Kidney tubule cell (primary cell): ENCODE data around the gene EEFSEC.

ENCODE experiments used
- DNase-seq: peaks from one replicate; pipeline ENCODE4 v3.0.0-alpha.2; 2018; ENCODE audit warnings: low spot score

EEFSEC gene

DNA sequence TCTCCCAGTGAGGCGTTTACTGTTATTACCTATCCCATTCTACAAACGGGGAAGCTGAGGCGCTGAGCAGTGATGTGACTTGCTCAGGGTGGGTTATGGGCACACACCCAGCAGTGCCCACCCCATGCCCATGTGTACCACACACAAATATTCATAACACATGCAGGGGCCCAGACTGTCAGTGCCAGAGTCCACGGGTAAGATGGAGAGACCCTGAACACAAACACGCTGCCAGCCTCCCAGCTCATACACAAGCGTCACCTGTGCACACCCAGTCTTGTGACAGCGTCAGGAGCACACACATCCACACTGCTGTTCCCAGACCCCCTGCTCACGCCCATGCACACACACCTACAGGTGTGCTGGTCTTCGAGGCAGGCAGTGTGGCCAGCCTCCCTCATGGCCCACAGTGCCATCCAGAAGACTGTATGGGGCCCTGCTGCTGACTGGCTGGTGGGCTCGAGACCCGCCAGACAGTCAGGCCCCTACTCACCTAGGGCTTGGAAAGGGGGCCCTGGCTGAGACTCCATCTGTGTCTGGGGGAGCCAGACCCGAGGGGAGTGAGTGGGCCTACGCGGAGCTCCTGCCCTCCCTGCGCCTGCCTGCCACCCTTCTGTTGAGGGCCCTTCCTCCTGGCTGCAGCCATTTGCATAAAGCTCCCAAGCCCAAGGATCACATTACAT is 274.0 kb downstream of the EEFSEC start:
- no peak for DNase-seq

DNA sequence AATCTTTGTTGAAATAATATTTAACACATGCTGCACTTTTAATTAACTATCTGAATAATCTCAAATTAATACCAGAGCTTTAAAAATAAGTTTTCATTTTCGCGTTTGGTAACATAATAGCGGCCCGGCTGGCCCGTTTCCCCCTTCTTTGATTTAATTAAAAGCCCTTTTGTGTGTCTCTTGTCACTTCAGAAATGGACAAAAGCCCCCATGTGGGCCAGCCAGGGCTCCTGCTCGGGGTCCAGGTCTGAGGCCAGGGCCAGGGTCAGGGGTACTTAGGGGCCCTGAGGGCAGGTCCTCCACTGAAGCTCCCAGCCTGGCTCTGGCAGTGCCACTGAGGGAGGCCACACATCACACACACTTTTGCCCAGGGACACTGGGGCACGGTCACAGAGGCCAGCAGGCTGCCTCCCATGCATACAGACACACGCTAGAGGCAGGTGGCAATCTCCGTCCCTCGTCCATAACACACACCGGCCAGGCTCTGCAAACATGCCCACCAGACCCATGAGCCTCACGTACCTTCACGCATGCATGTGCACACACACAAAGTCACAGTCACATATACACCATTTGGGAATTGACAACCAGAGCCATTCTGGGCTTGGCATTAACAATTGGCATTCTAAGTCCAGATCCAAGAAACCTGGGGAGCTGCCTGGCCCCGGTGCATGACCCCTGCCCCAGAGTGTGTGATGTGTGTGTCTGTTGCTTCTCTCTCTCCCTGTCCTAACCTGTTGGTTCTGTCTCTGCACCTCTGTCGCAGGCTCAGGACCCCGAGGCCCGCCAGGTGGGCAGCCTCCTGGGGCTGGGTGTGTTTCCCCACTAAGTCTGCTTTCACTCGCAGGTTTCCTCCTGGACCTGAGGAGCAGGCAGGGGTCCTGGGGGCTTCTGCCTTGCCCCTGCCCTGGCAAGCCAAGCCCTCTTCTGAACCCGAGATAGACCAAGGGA is 274.9 kb downstream of the EEFSEC start:
- DNase-seq, result no peak

DNA sequence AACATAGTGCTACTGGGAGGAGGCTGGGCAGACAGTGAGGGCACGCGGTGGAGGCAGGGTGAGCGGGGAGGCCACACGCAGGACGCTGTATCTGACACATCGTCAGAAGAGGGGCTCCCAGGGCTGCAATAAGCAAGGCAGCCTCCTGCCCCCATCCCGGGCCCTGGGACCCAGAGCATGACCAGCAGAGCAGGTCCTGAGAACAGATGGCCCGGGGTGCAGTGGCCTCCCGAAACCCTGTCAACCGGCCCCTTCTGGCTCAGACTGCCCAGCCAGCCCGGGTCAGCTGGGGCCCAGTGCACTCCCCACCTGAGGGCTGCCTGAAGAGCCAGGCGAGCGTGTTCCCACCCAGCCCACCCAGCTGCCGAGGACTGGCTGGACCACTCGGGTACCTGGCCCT is 276.0 kb downstream of the EEFSEC start:
- DNase-seq, result no peak

DNA sequence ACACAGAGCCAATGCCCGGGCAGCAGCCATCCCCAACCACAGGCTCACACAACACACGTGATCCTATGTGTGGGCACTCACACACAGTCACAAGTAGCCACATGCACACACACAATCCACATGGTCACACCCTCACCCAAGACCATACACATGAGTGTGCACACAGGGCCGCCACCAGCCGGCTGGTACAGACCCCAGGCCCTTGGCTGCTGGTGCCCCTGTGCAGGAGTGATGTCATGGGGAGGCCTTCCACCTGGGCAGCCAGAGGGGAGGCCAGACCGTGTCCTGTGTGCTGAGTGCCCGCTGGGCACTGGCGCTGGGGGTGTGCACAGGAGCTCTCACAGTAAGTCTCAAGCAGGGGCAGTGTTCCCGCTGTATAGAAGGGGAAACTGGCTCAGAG is 276.5 kb downstream of the EEFSEC start:
- DNase-seq, result no peak

DNA sequence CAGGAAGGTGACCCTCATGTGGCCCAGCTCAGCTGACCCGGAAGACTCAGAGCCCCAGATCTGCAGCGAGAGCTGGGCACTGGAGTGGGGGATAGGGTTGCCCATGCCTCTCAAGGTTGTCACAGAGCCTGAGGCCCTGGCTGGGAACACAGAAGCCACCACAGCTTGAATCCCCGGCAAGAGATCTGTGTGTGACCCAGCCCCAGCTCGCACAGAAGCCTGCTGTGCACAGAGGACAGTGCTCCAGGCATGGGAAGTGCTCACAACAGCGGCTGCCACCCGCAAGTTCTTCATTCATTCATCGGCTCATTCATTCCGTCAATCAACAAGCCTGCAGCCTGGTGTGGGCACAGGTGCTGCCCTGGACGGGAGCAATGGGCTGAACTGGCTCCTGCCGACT is 277.0 kb downstream of the EEFSEC start:
- no peak for DNase-seq

DNA sequence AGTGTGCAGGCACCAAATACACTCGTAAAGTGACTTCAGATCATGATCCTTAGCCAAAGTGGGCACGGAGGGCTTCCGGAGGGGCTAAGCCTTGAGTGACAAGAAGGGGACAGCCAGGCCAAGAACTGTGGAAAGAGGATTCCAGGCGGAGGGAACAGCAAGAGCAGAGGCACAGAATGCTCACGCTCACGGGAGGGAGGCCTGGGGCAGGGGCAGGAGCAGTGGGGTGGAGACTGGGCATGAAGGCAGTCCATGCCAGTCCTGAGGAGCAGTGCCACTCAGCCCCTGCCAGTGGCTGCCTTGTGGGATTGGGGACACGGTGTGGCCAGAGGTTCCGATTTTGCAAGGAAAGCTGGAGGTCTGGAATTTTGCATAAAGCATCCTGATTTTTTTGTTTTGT is 277.4 kb downstream of the EEFSEC start:
- no peak for DNase-seq

DNA sequence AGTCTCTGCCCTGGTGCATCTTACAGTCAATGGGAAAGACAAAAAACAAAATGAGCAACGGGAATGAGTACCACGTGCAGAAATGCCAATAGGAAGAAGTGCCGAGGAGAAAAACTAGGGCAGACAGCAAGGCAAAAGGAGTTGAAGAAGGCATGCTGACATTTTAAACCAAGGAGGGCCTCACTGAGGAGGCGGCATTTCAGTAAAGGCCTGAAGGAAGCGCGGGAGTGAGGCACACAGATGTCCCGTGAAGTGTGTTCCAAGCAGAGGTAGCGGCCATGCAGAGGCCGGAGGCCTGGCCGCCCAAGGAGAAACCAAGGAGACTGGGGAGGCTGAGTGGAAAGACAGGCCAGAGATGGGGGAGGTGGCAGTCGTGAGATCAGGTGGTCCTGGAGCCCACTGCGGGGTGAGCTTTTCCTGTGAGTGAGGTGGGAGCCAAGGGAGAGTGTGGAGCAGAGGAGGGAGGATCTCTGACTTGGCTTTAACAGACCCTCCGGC is 278.6 kb downstream of the EEFSEC start:
- DNase-seq, result no peak

DNA sequence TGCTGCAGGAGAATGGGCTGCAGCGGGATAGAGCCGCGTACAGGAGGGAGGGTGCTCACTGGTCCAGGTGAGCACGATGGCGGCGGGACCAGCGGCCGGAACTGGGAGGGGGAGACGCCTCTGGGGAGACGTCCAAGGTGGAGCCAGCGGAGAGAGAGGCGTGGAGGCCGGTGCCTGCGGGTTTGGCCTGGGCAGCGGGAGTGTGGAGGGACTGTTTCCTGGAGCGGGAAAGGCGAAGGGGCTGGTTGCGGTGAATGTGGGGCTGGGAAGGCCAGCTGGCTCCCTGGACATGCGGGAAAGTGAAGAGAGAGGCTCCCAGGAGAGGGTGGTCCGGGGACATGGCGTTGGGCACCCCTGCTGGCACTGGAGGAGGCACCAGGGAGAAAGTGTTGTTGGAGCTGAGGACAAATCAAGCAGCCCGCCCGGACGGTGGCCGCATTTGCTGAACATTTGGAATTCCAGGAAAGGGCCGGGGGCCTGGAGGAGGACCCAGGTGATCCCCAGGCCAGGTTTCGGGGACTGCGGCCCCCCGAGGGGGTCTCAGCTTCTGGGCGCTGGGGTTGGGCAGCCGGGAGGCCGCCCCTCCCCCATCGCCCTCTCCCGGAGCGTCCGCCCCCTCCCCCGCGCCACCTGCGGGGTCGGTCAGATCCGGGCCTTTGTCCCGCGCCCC is 279.2 kb downstream of the EEFSEC start:
- DNase-seq, result no peak

DNA sequence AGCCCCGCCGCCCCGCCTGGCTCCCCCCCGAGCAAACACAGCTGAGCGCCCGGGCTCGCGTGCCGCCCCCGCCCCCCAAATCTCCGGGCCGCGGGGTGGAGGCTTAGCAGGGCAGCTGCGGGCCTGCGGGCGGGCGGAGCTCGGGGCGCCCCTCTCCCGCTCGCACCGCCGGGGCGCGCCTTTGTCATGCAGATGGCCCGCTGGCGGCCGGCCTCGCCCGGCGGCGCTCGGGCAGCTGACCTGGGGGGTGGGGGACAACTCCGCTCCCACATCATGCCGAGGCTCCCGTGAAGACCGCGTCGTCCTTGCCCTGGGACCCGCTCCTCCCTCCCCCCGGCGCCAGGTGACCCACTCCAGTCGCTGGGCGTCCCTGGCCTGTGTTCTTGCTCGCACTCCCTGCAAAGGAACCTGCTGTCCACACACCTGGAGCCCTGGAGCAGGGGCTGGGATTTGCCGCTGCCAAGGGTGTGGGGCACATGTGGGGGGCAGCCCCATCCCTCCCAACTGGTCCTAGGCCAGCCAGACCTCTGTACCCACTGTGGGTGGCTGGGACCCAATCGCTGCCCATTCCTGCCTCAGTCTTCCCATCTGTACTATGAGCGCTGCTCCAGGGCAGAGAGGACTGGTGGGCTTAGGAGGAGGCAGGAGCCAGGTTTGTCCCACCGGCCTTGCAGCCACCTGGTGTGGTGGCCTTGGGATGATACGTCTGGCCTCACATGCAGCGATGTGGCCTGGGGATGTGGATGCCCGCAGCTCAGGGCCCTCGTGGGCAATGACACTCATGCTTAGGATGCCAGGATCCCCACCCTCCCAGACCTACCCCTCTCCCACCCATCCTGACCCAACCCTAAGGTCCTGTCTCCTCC is 279.9 kb downstream of the EEFSEC start:
- no peak for DNase-seq

DNA sequence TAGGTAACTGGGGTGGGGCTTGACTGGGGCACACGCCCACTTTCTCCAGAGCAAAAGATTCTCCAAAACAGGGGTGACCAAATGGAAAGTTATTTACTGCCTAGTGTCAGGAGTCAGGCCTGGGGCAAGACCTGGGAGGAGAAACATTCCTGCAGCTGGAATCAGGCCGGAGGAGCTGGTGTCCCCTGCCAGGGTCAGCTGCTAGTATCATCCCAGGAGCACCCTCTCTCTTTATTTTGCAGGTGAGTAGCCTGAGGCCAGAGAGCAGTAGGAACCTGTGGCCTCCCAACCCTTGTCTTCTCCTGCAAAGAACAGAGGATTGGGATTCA is 280.5 kb downstream of the EEFSEC start:
- DNase-seq, result peak; percentile 23

DNA sequence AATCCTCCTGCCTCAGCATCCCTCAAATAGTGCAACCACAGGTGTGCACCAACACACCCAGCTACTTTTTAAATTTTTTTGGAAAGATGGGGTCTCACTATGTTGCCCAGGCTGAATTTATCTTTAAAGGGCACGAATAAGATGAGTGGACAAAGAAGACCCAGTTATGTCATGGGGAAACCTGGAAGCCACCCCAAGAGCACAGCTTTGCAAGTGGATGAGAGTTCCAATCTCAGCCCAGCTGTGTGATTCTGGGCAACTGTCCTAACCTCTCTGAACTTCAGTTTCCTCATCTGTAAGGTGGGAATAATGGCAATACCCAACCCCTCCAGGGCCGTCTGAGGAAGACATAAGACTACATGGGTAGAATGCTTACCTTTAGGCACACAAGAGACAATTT is 281.2 kb downstream of the EEFSEC start:
- no peak for DNase-seq

DNA sequence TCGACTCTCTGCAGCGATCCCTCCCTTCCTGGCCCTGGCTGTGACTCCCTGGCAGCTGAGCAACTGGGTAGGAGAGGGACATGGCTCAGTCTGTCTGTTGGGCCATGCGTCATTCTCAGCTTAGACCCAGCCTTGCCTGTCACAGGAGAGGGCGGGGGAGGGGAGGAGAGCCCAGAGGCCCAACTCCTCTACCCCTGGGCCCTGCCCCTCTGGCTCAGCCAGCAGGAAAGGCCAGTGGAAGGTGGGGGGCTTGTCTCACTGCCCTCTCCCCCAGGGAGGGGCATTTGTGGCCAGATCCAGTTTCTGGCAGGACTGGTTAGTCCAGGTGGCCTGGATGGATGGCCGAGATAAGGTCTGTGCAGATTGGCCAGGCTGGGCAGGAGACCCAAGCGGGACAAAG is 281.8 kb downstream of the EEFSEC start:
- peak; percentile 33 for DNase-seq

DNA sequence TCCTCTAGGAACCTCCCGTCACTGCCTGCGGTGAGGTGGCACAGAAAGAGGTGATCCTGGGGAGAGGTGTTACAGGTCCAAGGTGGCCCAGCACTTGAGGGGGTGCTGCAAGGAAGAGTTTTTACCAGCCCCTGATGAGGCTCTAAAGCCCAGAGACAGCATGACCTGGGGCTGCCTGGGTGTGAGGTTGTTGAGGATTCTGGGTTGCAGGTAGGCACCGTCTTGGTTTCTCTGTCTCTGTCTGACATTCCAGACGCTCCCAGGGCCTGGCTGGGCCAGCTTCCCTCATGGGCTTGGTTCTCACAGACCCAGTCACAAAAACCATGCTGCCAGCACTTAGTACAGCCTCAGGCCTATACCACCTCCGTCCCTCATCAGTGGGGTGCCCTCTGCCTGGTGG is 282.3 kb downstream of the EEFSEC start:
- DNase-seq, result no peak

DNA sequence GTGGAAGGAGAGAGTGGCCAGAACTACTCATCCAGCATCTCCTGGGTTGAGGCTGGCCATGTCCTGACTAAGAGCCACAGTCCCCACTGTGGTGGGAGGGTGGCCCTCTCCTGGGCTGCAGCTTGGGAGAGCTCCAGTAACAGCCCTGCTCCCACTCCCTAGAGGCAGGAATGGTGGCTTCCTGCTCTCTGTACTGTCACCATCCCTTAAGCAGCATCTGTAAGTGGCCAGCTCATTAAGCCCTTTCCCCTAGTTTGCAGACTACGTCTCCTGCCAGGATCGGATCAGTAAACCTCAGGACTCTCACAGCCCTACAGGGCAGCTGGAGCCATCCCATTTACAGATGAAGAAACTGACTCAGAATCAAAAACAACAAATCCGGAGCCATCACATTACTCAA is 282.9 kb downstream of the EEFSEC start:
- DNase-seq, result no peak

DNA sequence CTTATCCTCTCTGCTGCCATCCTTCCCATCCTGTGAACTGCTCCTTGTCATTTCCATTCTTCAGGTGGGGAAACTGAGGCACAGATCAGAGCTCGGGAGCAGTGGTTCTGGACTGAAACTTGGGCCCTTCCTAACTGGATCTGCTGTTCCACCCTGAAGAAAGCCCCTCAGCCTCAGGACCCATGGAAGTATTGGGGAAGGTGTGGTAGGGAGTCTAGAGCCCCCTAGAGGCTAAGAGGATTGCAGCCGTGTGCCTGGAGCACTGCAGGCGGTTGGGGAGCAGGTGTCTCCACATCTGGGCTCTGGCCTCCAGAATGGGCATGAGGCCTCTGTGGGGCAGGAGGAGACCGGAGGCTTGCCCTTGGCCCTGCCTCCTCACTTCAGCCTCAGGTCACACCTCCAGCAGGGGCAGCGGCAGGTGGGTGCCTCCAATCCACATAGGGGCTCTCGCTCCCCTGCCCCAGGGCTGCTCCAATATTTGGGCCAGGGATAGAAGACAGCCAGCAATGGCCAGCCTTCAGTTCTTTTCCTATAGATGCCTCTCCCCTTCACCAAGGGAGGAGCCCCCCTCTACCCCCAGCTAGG is 285.3 kb downstream of the EEFSEC start:
- no peak for DNase-seq

DNA sequence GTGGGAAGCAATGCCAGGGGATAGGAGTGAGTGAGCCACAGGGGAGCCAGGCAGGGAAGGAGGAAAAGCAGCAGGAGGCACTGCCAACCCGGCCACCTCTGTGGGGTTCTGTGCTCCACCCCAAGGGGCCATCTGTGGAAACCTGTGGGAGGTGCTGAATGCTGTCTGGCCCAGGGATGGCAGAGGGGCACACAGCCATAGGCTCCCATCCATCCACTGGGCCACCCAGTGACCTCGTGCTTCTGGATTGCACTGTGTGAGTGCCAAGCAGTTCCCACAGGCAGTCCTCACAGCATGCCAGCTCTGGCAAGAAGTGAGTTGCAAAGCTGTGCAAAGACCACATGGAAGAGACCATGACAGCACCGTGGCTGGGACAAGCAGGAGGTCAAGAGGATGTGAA is 285.9 kb downstream of the EEFSEC start:
- DNase-seq, result peak; percentile 55

DNA sequence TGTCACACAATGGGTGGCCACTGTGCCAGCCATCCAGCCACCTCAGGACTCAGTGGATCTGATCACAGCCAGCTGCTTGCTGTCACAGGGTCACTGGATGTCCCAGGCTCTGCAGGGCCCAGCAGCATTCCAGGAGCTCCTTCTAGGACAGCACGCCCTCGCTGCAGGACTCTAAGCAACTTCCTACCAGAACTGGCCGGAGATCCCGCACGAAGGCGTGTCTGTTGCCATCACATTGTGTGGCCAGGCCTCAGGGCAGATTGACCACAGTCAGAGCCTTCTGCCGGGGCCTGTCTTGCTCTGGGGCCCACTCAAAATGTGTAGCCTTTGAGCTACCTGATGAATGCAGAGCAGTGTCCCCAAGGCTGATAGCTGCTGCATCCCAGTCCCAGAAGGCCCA is 288.8 kb downstream of the EEFSEC start:
- no peak for DNase-seq

DNA sequence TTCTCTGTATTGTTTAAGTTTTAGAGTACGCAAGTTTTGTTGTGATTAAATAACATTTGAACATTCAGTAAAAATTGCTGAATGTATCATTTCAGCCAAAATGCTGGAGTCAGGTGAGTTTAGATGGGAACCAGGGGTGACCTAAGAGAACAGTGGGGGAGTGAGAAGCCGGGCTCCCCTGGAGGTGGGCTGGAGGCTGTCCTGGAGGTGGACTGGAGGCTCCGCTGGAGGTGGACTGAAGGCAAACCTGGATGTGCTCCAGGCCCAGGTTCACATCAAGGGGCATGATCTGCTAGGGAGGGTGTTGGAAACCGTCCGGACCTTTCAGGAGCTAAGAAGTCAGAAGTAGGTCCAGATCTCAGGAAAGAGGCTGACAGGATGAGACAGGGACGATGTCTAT is 289.7 kb downstream of the EEFSEC start:
- DNase-seq, result no peak

DNA sequence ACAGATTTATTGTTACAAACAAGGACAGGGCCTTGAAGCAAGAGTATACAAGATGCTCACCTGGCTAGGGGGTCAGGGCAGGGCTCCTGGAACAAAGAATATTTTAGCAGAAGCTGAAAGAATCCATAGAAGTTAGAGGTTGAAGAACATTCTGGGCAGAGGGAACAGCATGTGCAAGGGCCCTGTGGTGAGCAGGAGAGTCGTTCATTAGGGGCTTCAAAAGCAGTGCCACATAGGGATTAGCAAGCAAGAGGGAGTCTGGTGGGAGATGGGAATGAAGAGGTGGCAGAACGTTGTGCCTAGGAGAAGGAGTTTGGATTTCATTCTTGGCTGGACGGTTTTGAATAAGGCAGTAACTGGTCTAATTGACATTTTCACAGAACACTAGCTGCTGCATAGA is 290.5 kb downstream of the EEFSEC start:
- DNase-seq, result no peak

DNA sequence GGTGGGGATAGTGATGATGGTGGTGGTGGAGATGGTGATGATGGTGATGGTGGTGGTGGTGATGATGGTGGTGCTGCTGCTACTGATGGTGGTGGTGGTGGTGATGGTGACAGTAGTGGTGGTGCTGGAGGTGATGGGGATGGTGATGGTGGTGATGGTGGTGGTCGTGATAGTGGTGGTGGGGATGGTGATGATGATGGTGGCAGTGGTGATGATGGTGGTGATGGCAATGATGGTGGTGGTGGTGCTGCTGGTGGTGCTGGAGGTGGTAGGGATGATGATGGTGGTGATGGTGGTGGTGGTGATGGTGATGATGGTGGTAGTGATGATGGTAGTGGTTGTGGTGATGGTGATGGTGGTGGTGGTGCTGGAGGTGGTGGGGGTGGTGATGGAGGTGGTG is 292.1 kb downstream of the EEFSEC start:
- DNase-seq, result no peak

DNA sequence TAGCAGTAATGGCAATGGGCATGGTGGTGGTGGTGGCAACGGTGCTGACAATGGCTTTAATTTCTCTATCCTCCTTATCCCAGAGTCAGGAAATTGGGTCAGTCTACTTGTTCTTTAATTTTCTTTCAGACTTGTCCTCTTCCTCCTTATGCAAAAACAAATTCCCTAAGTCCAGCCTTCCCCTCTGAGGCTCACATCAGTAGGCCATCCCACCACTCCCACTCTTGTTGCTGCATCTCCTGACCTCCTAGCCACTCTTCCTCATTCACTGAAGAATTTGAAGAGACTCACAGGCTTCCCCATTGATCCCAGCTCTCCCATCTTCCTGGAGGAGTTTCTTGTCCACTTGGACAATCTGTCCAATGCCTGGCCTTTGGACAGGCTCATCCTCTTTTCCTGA is 293.5 kb downstream of the EEFSEC start:
- no peak for DNase-seq
